IMR-90 (cell line): ENCODE data around the gene HOXD8. TPM values are rescaled to one million over a fixed set of nuclear protein-coding genes. Genes with fewer than 3 reads are reported as not detected.

ENCODE experiments used
- ATAC-seq: fragments of 200-7000 bp; cut with Tn5 transposase; 2 replicates; pipeline ENCODE4 v1.9.1; 2020; ENCODE audit warnings: low read depth, mild to moderate bottlenecking, moderate library complexity
- BruUV-seq: library from RNA; stranded (reverse); fragments of 400-500 nt; replicated peaks from 2 replicates; lab custom pipeline; 2021; lab: Mats Ljungman, UMichigan
- CTCF ChIA-PET: fragments of 300-600 bp; formaldehyde crosslinking; extraction: SDS; loops from one replicate; lab custom pipeline; 2021; ENCODE audit warnings: antibody characterized with exemption; lab: Yijun Ruan, JAX
- POLR2A ChIA-PET: fragments of 300-600 bp; sonication (Branson Sonifier 250); formaldehyde crosslinking; loops from one replicate; lab custom pipeline; 2022; ENCODE audit warnings: antibody characterized with exemption; ENCODE audit not compliant: unreplicated experiment; lab: Charles Lee
- DNase-seq: peaks from one replicate; pipeline ENCODE4 v3.0.0; 2013
- H2AFZ ChIP-seq: replicated peaks from 2 replicates; pipeline ENCODE3; 2013; ENCODE audit warnings: low read length, mild to moderate bottlenecking; ENCODE audit not compliant: poor library complexity
- H2AK5ac ChIP-seq: 2 replicates; pipeline ENCODE4 v1.6.1; 2013; ENCODE audit warnings: low read depth, low read length, inconsistent platforms
- H2AK9ac ChIP-seq: replicated peaks from 2 replicates; pipeline ENCODE3; 2013; ENCODE audit warnings: mild to moderate bottlenecking, low read depth, low read length, moderate library complexity; ENCODE audit not compliant: poor library complexity
- H2BK120ac ChIP-seq: 2 replicates; pipeline ENCODE4 v1.6.1; 2013; ENCODE audit warnings: low read depth, low read length, inconsistent platforms
- H2BK15ac ChIP-seq: 3 replicates; pipeline ENCODE4 v1.6.1; 2013; ENCODE audit warnings: low read depth, low read length, inconsistent platforms
- H2BK20ac ChIP-seq: 2 replicates; pipeline ENCODE4 v1.6.1; 2013; ENCODE audit warnings: low read depth, mild to moderate bottlenecking, inconsistent platforms, low read length, moderate library complexity
- H2BK5ac ChIP-seq: 2 replicates; pipeline ENCODE4 v1.6.1; 2013; ENCODE audit warnings: mild to moderate bottlenecking, low read depth, low read length, inconsistent platforms; ENCODE audit not compliant: poor library complexity, severe bottlenecking
- H3K14ac ChIP-seq: replicated peaks from 2 replicates; pipeline ENCODE4 v1.6.1; 2013; ENCODE audit warnings: low read depth, low read length, inconsistent platforms
- H3K18ac ChIP-seq: 2 replicates; pipeline ENCODE4 v1.6.1; 2013; ENCODE audit warnings: low read depth, low read length, control low read depth
- H3K23ac ChIP-seq: 2 replicates; pipeline ENCODE4 v1.6.1; 2013; ENCODE audit warnings: low read depth, low read length, inconsistent platforms
- H3K27ac ChIP-seq: 2 replicates; pipeline ENCODE4 v1.5.1; 2013; ENCODE audit warnings: mild to moderate bottlenecking, control low read depth, low read length; ENCODE audit not compliant: insufficient read depth
- H3K27me3 ChIP-seq: 2 replicates; pipeline ENCODE4 v1.6.1; 2013; ENCODE audit warnings: low read length; ENCODE audit not compliant: control insufficient read depth, insufficient read depth
- H3K36me3 ChIP-seq: 2 replicates; pipeline ENCODE4 v1.6.1; 2013; ENCODE audit warnings: low read length, mixed read lengths; ENCODE audit not compliant: control insufficient read depth, insufficient read depth
- H3K4ac ChIP-seq: 2 replicates; pipeline ENCODE4 v1.6.1; 2013; ENCODE audit warnings: low read depth, low read length, inconsistent platforms
- H3K4me1 ChIP-seq: 2 replicates; pipeline ENCODE4 v1.6.1; 2013; ENCODE audit warnings: low read length, mixed read lengths; ENCODE audit not compliant: control insufficient read depth, insufficient read depth
- H3K4me2 ChIP-seq: 2 replicates; pipeline ENCODE4 v1.6.1; 2013; ENCODE audit warnings: low read depth, mild to moderate bottlenecking, control low read depth, low read length, moderate library complexity
- H3K4me3 ChIP-seq: 2 replicates; pipeline ENCODE4 v1.5.1; 2013; ENCODE audit warnings: low read depth, mild to moderate bottlenecking, control low read depth, low read length, moderate library complexity; ENCODE audit not compliant: insufficient read depth
- H3K56ac ChIP-seq: 2 replicates; pipeline ENCODE4 v1.6.1; 2013; ENCODE audit warnings: low read length, inconsistent platforms; ENCODE audit not compliant: insufficient read depth; ENCODE audit errors: extremely low read depth
- H3K79me1 ChIP-seq, 2 experiments: 2 replicates each; pipeline ENCODE4 v1.6.1; 2013; ENCODE audit warnings: low read length in 2 of 2, inconsistent platforms in 1 of 2, low read depth in 1 of 2
- H3K9ac ChIP-seq: 2 replicates; pipeline ENCODE4 v1.6.1; 2013; ENCODE audit warnings: low read depth, low read length, control low read depth
- H3K9me1 ChIP-seq: 2 replicates; pipeline ENCODE4 v1.6.1; 2013; ENCODE audit warnings: low read length, inconsistent platforms; ENCODE audit not compliant: insufficient read depth
- H3K9me3 ChIP-seq: 2 replicates; pipeline ENCODE4 v1.6.1; 2013; ENCODE audit warnings: low read length; ENCODE audit not compliant: control insufficient read depth, insufficient read depth
- H4K20me1 ChIP-seq: 2 replicates; pipeline ENCODE4 v1.6.1; 2013; ENCODE audit warnings: low read length, inconsistent platforms; ENCODE audit not compliant: insufficient read depth
- H4K5ac ChIP-seq: 2 replicates; pipeline ENCODE4 v1.6.1; 2013; ENCODE audit warnings: mild to moderate bottlenecking, low read depth, low read length, control low read depth
- H4K8ac ChIP-seq, 2 experiments: 2 replicates each; pipeline ENCODE4 v1.6.1; 2013; ENCODE audit warnings: low read depth in 2 of 2, low read length in 2 of 2, control low read depth in 1 of 2, inconsistent platforms in 1 of 2
- H4K91ac ChIP-seq: 2 replicates; pipeline ENCODE4 v1.6.1; 2013; ENCODE audit warnings: low read depth, low read length, inconsistent platforms; ENCODE audit not compliant: insufficient read depth
- CEBPB ChIP-seq: IDR thresholded peaks from 2 replicates; pipeline ENCODE4 v1.6.1; 2012; ENCODE audit warnings: low read depth, low read length, improper control_type of control experiment
- CHD1 ChIP-seq: IDR thresholded peaks from 2 replicates; pipeline ENCODE4 v1.6.1; 2012; ENCODE audit warnings: low read depth, low read length, improper control_type of control experiment
- FOS ChIP-seq: fragments of 150-350 bp; IDR thresholded peaks from 2 replicates; pipeline ENCODE4 v1.6.1; 2016; ENCODE audit warnings: low read depth, low read length
- MAFK ChIP-seq: IDR thresholded peaks from 2 replicates; pipeline ENCODE4 v1.6.1; 2012; ENCODE audit warnings: low read depth, low read length, improper control_type of control experiment
- MAZ ChIP-seq: IDR thresholded peaks from 2 replicates; pipeline ENCODE4 v1.6.1; 2012; ENCODE audit warnings: low read depth, mild to moderate bottlenecking, low read length, improper control_type of control experiment, moderate library complexity, borderline replicate concordance
- MXI1 ChIP-seq: IDR thresholded peaks from 2 replicates; pipeline ENCODE4 v1.6.1; 2012; ENCODE audit warnings: low read depth, mild to moderate bottlenecking, low read length, moderate library complexity, borderline replicate concordance
- NFE2L2 ChIP-seq: fragments of 150-350 bp; IDR thresholded peaks from 2 replicates; pipeline ENCODE4 v1.6.1; 2016; ENCODE audit warnings: low read depth, mild to moderate bottlenecking, low read length
- SMC3 ChIP-seq: fragments of 150-350 bp; IDR thresholded peaks from 2 replicates; pipeline ENCODE4 v1.6.1; 2016; ENCODE audit warnings: low read depth, mild to moderate bottlenecking, antibody characterized with exemption, low read length, moderate library complexity
- WGBS, 2 experiments: methylation state at CpG; one replicate each; pipeline versions ENCODE4 v1.1.5 to v1.1.7; 2013; ENCODE audit warnings: missing lambda C conversion rate in 2 of 2; ENCODE audit not compliant: insufficient read length in 1 of 2; ENCODE audit errors: extremely low coverage in 2 of 2; 5-methylcytosine and 5-hydroxymethylcytosine counted together
- dilution Hi-C: fragments of 300-500 bp; cut with HindIII; formaldehyde crosslinking; loops from one replicate; pipeline ENCODE4 v1.14.3; 2018; ENCODE audit warnings: low sequenced_read_pairs; ENCODE audit not compliant: unreplicated experiment
- in situ Hi-C: fragments of 300-500 bp; cut with MboI; formaldehyde crosslinking; loops from 3 replicates; pipeline ENCODE4 v1.14.3; 2019; ENCODE audit warnings: low sequenced_read_pairs, inconsistent platforms, mixed read lengths
- intact Hi-C: fragments of 100-400 bp; cut with micrococcal nuclease; formaldehyde crosslinking; loops from 2 replicates; pipeline ENCODE4 v1.10.0; 2022
- polyA plus RNA-seq, 3 experiments: library from polyadenylated mRNA; depleted of rRNA; stranded (reverse); fragments of >200 nt; gene quantifications; 2 replicates each; pipeline ENCODE4 v1.2.3, GENCODE V29; 2012; ENCODE audit warnings: low replicate concordance in 1 of 3
- total RNA-seq: library from RNA; depleted of rRNA; stranded (reverse); fragments of >200 nt; gene quantifications from 2 replicates; pipeline ENCODE4 v1.2.3, GENCODE V29; 2012
- TF ChIP-seq, protein P1 (sequence below): fragments of 150-350 bp; IDR thresholded peaks from 2 replicates; pipeline ENCODE4 v1.6.1; 2016; ENCODE audit warnings: low read depth, mild to moderate bottlenecking, low read length, moderate library complexity, borderline replicate concordance
- TF ChIP-seq, protein P2 (sequence below): fragments of 150-350 bp; IDR thresholded peaks from 2 replicates; pipeline ENCODE4 v1.6.1; 2017; ENCODE audit warnings: mild to moderate bottlenecking, antibody characterized with exemption, low read length, low read depth

HOXD8 gene
- total and polyA plus RNA-seq, 2 of the 4 experiments (the other 2 are of a cell fraction) = not detected

DNA sequence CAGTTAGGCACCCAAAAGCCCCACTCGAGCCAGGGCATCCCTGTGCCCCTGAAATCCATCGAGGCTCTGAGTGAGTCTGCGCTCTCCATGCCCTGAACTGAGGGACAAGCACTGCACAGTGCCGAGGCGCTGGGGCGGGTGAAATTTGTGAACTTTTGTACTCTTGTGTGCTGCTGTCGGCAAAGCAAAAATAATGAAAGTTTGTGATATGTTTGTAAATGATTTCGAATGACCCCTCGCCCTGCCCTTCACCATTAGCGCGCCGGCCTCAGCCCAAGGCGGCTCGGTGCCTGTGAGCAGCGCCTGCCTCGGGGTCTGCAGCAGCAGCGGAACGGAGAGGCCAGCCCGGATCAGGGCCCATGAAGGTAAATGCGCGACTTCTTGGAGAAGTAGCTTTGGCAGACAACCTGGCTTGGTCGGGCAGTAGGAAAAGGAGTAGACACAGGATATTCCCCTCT, 20.0 kb downstream of the HOXD8 start:
- Histone ChIP-seq H3K36me3 (no peaks in the 10 kb centered on the region), H3K23ac (no peak overlapping the region), H4K8ac (no peak overlapping the region), H2BK15ac (no peak overlapping the region), H2AFZ (no peak overlapping the region), H3K9me1 (no peaks in the 10 kb centered on the region), H3K56ac (no peak overlapping the region), H3K9me3 (peaks cover 8% of the 10 kb centered on the region), H2AK5ac (no peak overlapping the region), H3K79me1 (no peaks in the 10 kb centered on the region), H3K14ac (no peak overlapping the region), H3K4me2 (no peak overlapping the region), H3K27me3 (peaks cover 85% of the 10 kb centered on the region), H2AK9ac (no peak overlapping the region), H4K5ac (no peak overlapping the region), H3K4me1 (no peaks in the 10 kb centered on the region), H2BK20ac (no peak overlapping the region), H3K9ac (no peak overlapping the region), H4K20me1 (no peaks in the 10 kb centered on the region), H3K27ac (no peak overlapping the region), H3K4ac (no peak overlapping the region), H4K91ac (no peak overlapping the region), H3K4me3 (no peak overlapping the region), H2BK120ac (no peak overlapping the region), H3K18ac (no peak overlapping the region), H2BK5ac (no peak overlapping the region)
- ChIA-PET POLR2A (no interaction called here), CTCF (no interaction called here)
- TF ChIP-seq, protein P1, sequence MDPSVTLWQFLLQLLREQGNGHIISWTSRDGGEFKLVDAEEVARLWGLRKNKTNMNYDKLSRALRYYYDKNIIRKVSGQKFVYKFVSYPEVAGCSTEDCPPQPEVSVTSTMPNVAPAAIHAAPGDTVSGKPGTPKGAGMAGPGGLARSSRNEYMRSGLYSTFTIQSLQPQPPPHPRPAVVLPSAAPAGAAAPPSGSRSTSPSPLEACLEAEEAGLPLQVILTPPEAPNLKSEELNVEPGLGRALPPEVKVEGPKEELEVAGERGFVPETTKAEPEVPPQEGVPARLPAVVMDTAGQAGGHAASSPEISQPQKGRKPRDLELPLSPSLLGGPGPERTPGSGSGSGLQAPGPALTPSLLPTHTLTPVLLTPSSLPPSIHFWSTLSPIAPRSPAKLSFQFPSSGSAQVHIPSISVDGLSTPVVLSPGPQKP = no peak
- no peak for TF ChIP-seq SMC3
- TF ChIP-seq FOS = no peak
- TF ChIP-seq MAZ = no peak
- TF ChIP-seq NFE2L2 = no peak
- no peak for TF ChIP-seq MAFK
- TF ChIP-seq, protein P2, sequence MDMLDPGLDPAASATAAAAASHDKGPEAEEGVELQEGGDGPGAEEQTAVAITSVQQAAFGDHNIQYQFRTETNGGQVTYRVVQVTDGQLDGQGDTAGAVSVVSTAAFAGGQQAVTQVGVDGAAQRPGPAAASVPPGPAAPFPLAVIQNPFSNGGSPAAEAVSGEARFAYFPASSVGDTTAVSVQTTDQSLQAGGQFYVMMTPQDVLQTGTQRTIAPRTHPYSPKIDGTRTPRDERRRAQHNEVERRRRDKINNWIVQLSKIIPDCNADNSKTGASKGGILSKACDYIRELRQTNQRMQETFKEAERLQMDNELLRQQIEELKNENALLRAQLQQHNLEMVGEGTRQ = no peak
- no peak for TF ChIP-seq CHD1
- no peak for TF ChIP-seq CEBPB
- no peak for TF ChIP-seq MXI1
- ATAC-seq (no peak), DNase-seq (no peak)
- intact Hi-C loops (no loop called here), dilution Hi-C loops (no loop called here), in situ Hi-C loops (no loop called here)
- 8% methylated on average over 12 of the region's 22 CpGs; no CpG with 5 or more reads in 1 of the 2 experiments for WGBS, 2 experiments
- BruUV-seq = no TSS peak
